ENCODE data around the gene RFX4.
"Not testable (repeated sequence)": the region's sequence is repeated elsewhere in the genome, so short reads cannot be mapped to it uniquely, and the experiment has no call there.

The RFX4 gene

GRCh38 chr12:106673141-106673540 is 90.3 kb downstream of the RFX4 start:
- Histone ChIP-seq H3K4me3 (ENCODE audit: low read depth, low read length) (no peak overlapping the region), H3K27me3 (ENCODE audit: control insufficient read depth, insufficient read depth, low read length) (no peaks in the 10 kb centered on the region), H3K9ac (ENCODE audit: low read length) (no peak overlapping the region), H3K4me1 (ENCODE audit: control insufficient read depth, insufficient read depth, low read length) (peaks cover 14% of the 10 kb centered on the region), H3K9me3 (ENCODE audit: control insufficient read depth, insufficient read depth, low read depth, low read length) (no peaks in the 10 kb centered on the region), H3K36me3 (ENCODE audit: control insufficient read depth, insufficient read depth, low read length) (no peaks in the 10 kb centered on the region), H3K27ac (ENCODE audit: low read depth, low read length) (no peak overlapping the region)

- Histone ChIP-seq H3K4me1 (ENCODE audit: control insufficient read depth, insufficient read depth, low read length) (peaks cover 14% of the 10 kb centered on the region), H3K9me3 (ENCODE audit: control insufficient read depth, insufficient read depth, low read depth, low read length) (no peaks in the 10 kb centered on the region), H3K4me3 (ENCODE audit: low read depth, low read length) (no peak overlapping the region), H3K36me3 (ENCODE audit: control insufficient read depth, insufficient read depth, low read length) (no peaks in the 10 kb centered on the region), H3K27me3 (ENCODE audit: control insufficient read depth, insufficient read depth, low read length) (no peaks in the 10 kb centered on the region), H3K9ac (ENCODE audit: low read length) (no peak overlapping the region), H3K27ac (ENCODE audit: low read depth, low read length) (no peak overlapping the region)
These were observed 93.0 kb downstream of the RFX4 start for GRCh38 chr12:106675651-106676435.

- Histone ChIP-seq H3K27ac (ENCODE audit: low read depth, low read length) (no peak overlapping the region), H3K4me3 (ENCODE audit: low read depth, low read length) (no peak overlapping the region), H3K27me3 (ENCODE audit: control insufficient read depth, insufficient read depth, low read length) (no peaks in the 10 kb centered on the region), H3K9me3 (ENCODE audit: control insufficient read depth, insufficient read depth, low read depth, low read length) (no peaks in the 10 kb centered on the region), H3K4me1 (ENCODE audit: control insufficient read depth, insufficient read depth, low read length) (peaks cover 15% of the 10 kb centered on the region), H3K9ac (ENCODE audit: low read length) (no peak overlapping the region), H3K36me3 (ENCODE audit: control insufficient read depth, insufficient read depth, low read length) (no peaks in the 10 kb centered on the region)
These were observed 96.8 kb downstream of the RFX4 start for GRCh38 chr12:106679574-106679973.

GRCh38 chr12:106680280-106680679 is 97.5 kb downstream of the RFX4 start:
- Histone ChIP-seq H3K4me1 (ENCODE audit: control insufficient read depth, insufficient read depth, low read length) (peaks cover 15% of the 10 kb centered on the region), H3K36me3 (ENCODE audit: control insufficient read depth, insufficient read depth, low read length) (no peaks in the 10 kb centered on the region), H3K4me3 (ENCODE audit: low read depth, low read length) (no peak overlapping the region), H3K27ac (ENCODE audit: low read depth, low read length) (no peak overlapping the region), H3K9me3 (ENCODE audit: control insufficient read depth, insufficient read depth, low read depth, low read length) (no peaks in the 10 kb centered on the region), H3K9ac (ENCODE audit: low read length) (no peak overlapping the region), H3K27me3 (ENCODE audit: control insufficient read depth, insufficient read depth, low read length) (no peaks in the 10 kb centered on the region)

GRCh38 chr12:106681210-106681609 is 98.4 kb downstream of the RFX4 start:
- Histone ChIP-seq H3K9ac (ENCODE audit: low read length) (no peak overlapping the region), H3K4me3 (ENCODE audit: low read depth, low read length) (no peak overlapping the region), H3K4me1 (ENCODE audit: control insufficient read depth, insufficient read depth, low read length) (peaks cover 15% of the 10 kb centered on the region), H3K36me3 (ENCODE audit: control insufficient read depth, insufficient read depth, low read length) (no peaks in the 10 kb centered on the region), H3K27ac (ENCODE audit: low read depth, low read length) (no peak overlapping the region), H3K27me3 (ENCODE audit: control insufficient read depth, insufficient read depth, low read length) (no peaks in the 10 kb centered on the region), H3K9me3 (ENCODE audit: control insufficient read depth, insufficient read depth, low read depth, low read length) (no peaks in the 10 kb centered on the region)

- Histone ChIP-seq H3K27ac (ENCODE audit: low read depth, low read length) (no peak overlapping the region), H3K9me3 (ENCODE audit: control insufficient read depth, insufficient read depth, low read depth, low read length) (no peaks in the 10 kb centered on the region), H3K9ac (ENCODE audit: low read length) (no peak overlapping the region), H3K4me3 (ENCODE audit: low read depth, low read length) (no peak overlapping the region), H3K27me3 (ENCODE audit: control insufficient read depth, insufficient read depth, low read length) (no peaks in the 10 kb centered on the region), H3K36me3 (ENCODE audit: control insufficient read depth, insufficient read depth, low read length) (no peaks in the 10 kb centered on the region), H3K4me1 (ENCODE audit: control insufficient read depth, insufficient read depth, low read length) (peaks cover 15% of the 10 kb centered on the region)
These were observed 99.9 kb downstream of the RFX4 start for GRCh38 chr12:106682594-106683234.

GRCh38 chr12:106684497-106684896 is 101.7 kb downstream of the RFX4 start:
- Histone ChIP-seq H3K4me1 (ENCODE audit: control insufficient read depth, insufficient read depth, low read length) (peaks cover 15% of the 10 kb centered on the region), H3K27ac (ENCODE audit: low read depth, low read length) (no peak overlapping the region)

GRCh38 chr12:106685381-106685780 is 102.6 kb downstream of the RFX4 start:
- Histone ChIP-seq H3K27ac (ENCODE audit: low read depth, low read length) (no peak overlapping the region), H3K27me3 (ENCODE audit: control insufficient read depth, insufficient read depth, low read length) (no peaks in the 10 kb centered on the region), H3K36me3 (ENCODE audit: control insufficient read depth, insufficient read depth, low read length) (no peaks in the 10 kb centered on the region), H3K9ac (ENCODE audit: low read length) (no peak overlapping the region), H3K9me3 (ENCODE audit: control insufficient read depth, insufficient read depth, low read depth, low read length) (no peaks in the 10 kb centered on the region), H3K4me1 (ENCODE audit: control insufficient read depth, insufficient read depth, low read length) (peaks cover 15% of the 10 kb centered on the region), H3K4me3 (ENCODE audit: low read depth, low read length) (no peak overlapping the region)

More at GRCh38 chr12:106684497-106684896, 101.7 kb downstream of the RFX4 start:
- Histone ChIP-seq H3K9ac (ENCODE audit: low read length) (no peak overlapping the region), H3K9me3 (ENCODE audit: control insufficient read depth, insufficient read depth, low read depth, low read length) (no peaks in the 10 kb centered on the region), H3K36me3 (ENCODE audit: control insufficient read depth, insufficient read depth, low read length) (no peaks in the 10 kb centered on the region), H3K4me3 (ENCODE audit: low read depth, low read length) (no peak overlapping the region), H3K27me3 (ENCODE audit: control insufficient read depth, insufficient read depth, low read length) (no peaks in the 10 kb centered on the region)

- Histone ChIP-seq H3K9ac (ENCODE audit: low read length) (no peak overlapping the region), H3K4me3 (ENCODE audit: low read depth, low read length) (no peak overlapping the region), H3K4me1 (ENCODE audit: control insufficient read depth, insufficient read depth, low read length) (peaks cover 4% of the 10 kb centered on the region), H3K9me3 (ENCODE audit: control insufficient read depth, insufficient read depth, low read depth, low read length) (no peaks in the 10 kb centered on the region), H3K27me3 (ENCODE audit: control insufficient read depth, insufficient read depth, low read length) (no peaks in the 10 kb centered on the region), H3K36me3 (ENCODE audit: control insufficient read depth, insufficient read depth, low read length) (no peaks in the 10 kb centered on the region), H3K27ac (ENCODE audit: low read depth, low read length) (no peak overlapping the region)
These were observed 104.9 kb downstream of the RFX4 start for GRCh38 chr12:106687672-106688071.

GRCh38 chr12:106690569-106691305 is 107.9 kb downstream of the RFX4 start:
- Histone ChIP-seq H3K36me3 (ENCODE audit: control insufficient read depth, insufficient read depth, low read length) (no peaks in the 10 kb centered on the region), H3K27me3 (ENCODE audit: control insufficient read depth, insufficient read depth, low read length) (no peaks in the 10 kb centered on the region), H3K4me3 (ENCODE audit: low read depth, low read length) (no peak overlapping the region), H3K9ac (ENCODE audit: low read length) (no peak overlapping the region), H3K27ac (ENCODE audit: low read depth, low read length) (no peak overlapping the region), H3K9me3 (ENCODE audit: control insufficient read depth, insufficient read depth, low read depth, low read length) (no peaks in the 10 kb centered on the region), H3K4me1 (ENCODE audit: control insufficient read depth, insufficient read depth, low read length) (no peaks in the 10 kb centered on the region)

GRCh38 chr12:106692033-106692432 is 109.2 kb downstream of the RFX4 start:
- H3K27me3 ChIP-seq (ENCODE audit: control insufficient read depth, insufficient read depth, low read length); H3K4me3 ChIP-seq (ENCODE audit: low read depth, low read length); H3K36me3 ChIP-seq (ENCODE audit: control insufficient read depth, insufficient read depth, low read length); H3K9ac ChIP-seq (ENCODE audit: low read length); H3K9me3 ChIP-seq (ENCODE audit: control insufficient read depth, insufficient read depth, low read depth, low read length); H3K4me1 ChIP-seq (ENCODE audit: control insufficient read depth, insufficient read depth, low read length); H3K27ac ChIP-seq (ENCODE audit: low read depth, low read length): not testable (repeated sequence)

Data from HUES6 (cell line).